Measurements from ENCODE around the gene CRYBG2.

- no peak for TF ChIP-seq ZNF565 (CRISPR knock-in tag; conservative IDR thresholded peaks at IDR 0.05; ENCODE audit: low read depth)
- no peak for TF ChIP-seq PATZ1 (CRISPR knock-in tag; IDR thresholded peaks at IDR 0.05; ENCODE audit: borderline replicate concordance)
- TF ChIP-seq ESRRG (CRISPR knock-in tag; IDR thresholded peaks at IDR 0.05), result no peak
- TF ChIP-seq ZNF8 (CRISPR knock-in tag; IDR thresholded peaks at IDR 0.05), result no peak
These were observed 49.7 kb upstream of the CRYBG2 start for GRCh38 chr1:26403656-26404055.

All from SK-N-SH treated with all-trans-retinoic acid at 6 μM for 48 hours (cell line).